ENCODE results near the gene HS6ST2.

Gene HS6ST2

DNA sequence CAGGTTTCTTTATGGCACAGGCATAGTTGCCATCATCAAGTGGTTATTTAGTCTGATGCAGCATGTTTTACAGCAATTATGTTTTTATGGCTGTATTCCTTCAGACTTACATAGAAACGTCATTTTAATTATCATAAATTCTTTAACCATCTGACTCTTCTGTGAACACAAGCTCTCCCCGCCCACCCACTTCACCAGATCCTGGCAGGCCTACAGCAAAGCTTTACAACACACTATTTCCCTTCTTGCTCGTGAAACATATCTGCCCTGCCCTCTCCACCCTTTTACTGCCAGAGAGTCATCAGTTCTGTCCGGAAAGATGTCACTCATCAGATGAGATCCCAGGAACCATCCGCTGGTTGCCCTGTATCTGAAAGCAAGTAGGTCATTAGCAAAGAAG is 120.5 kb downstream of the HS6ST2 start:
- H2AK5ac ChIP-seq (ENCODE audit: low read depth, low read length), result no peak overlapping the region
- no peak overlapping the region for H3K14ac ChIP-seq (ENCODE audit: low read length)
- no peak overlapping the region for H3K4me2 ChIP-seq (ENCODE audit: insufficient read depth, low read length, poor library complexity, severe bottlenecking)
- H3K36me3 ChIP-seq (replicated peaks in 1 of 2; ENCODE audit: control insufficient read depth in 2 of 2, insufficient read depth in 2 of 2, low read length in 2 of 2), result no peaks in the 10 kb centered on the region
- no peak overlapping the region for H3K23ac ChIP-seq (ENCODE audit: low read depth, low read length, poor library complexity)
- no CpG with 5 or more reads among the region's 5 CpGs for WGBS, 2 donors (ENCODE audit: extremely low coverage in 2 of 2, insufficient read length in 2 of 2, insufficient replicate concordance in 1 of 2)
- no peak overlapping the region for H4K8ac ChIP-seq (ENCODE audit: low read depth, low read length)
- H3K18ac ChIP-seq (ENCODE audit: low read length), result no peak overlapping the region
- H3K4ac ChIP-seq (ENCODE audit: low read length), result no peak overlapping the region
- H2BK12ac ChIP-seq (ENCODE audit: low read length), result no peak overlapping the region
- H2BK120ac ChIP-seq (ENCODE audit: low read depth, low read length), result no peak overlapping the region
- no peak overlapping the region for H3K9ac ChIP-seq (ENCODE audit: low read depth, low read length, poor library complexity)
- no peak overlapping the region for H3K27ac ChIP-seq (replicated peaks; ENCODE audit: low read length)
- H2BK5ac ChIP-seq (ENCODE audit: low read length), result no peak overlapping the region
- H3K79me1 ChIP-seq (ENCODE audit: low read depth, low read length), result no peaks in the 10 kb centered on the region
- no peak overlapping the region for H2BK15ac ChIP-seq (ENCODE audit: low read length)
- no peak for DNase-seq (ENCODE audit: low spot score)
- H4K91ac ChIP-seq (ENCODE audit: low read depth, low read length, poor library complexity), result no peak overlapping the region
- H3K4me1 ChIP-seq (ENCODE audit: control insufficient read depth in 2 of 2, insufficient read depth in 1 of 2, low read depth in 1 of 2, low read length in 2 of 2), result peaks cover 3 to 5% of the 10 kb centered on the region in 2 donors
- no peaks in the 10 kb centered on the region for H3K9me3 ChIP-seq (replicated peaks in 1 of 2; ENCODE audit: control insufficient read depth in 2 of 2, insufficient read depth in 1 of 2, low read depth in 1 of 2, low read length in 2 of 2)
- H2AFZ ChIP-seq (ENCODE audit: low read length), result no peak overlapping the region
- no peaks in the 10 kb centered on the region for H3K27me3 ChIP-seq (ENCODE audit: control insufficient read depth in 3 of 3, insufficient read depth in 3 of 3, low read depth in 1 of 3, low read length in 3 of 3)
- H3K4me3 ChIP-seq (ENCODE audit: low read length in 2 of 2), result no peak overlapping the region

DNA sequence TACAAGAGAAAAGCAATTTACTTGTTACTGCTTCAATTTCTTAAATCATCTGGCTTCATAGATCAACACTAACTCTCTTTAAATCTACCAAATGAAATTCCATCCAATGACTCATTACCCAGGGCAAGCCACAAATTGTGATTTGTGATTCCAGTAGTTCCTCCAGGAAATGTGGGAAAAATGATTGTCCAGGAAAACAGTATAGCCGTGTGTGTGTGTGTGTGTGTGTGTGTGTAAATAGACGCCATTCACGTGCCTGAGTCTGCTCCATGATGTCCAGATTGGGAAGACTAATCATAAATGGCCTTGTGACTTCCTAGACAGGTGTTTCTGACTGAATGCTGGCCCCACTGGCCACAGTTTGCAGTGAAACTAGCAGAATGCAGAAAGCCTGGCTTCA is 121.3 kb downstream of the HS6ST2 start:
- no peak overlapping the region for H3K27ac ChIP-seq (replicated peaks; ENCODE audit: low read length)
- no peak overlapping the region for H4K91ac ChIP-seq (ENCODE audit: low read depth, low read length, poor library complexity)
- H3K4me2 ChIP-seq (ENCODE audit: insufficient read depth, low read length, poor library complexity, severe bottlenecking), result no peak overlapping the region
- H3K14ac ChIP-seq (ENCODE audit: low read length), result no peak overlapping the region
- no peaks in the 10 kb centered on the region for H3K79me1 ChIP-seq (ENCODE audit: low read depth, low read length)
- H3K4me3 ChIP-seq (ENCODE audit: low read length in 2 of 2), result no peak overlapping the region
- H3K9ac ChIP-seq (ENCODE audit: low read depth, low read length, poor library complexity), result no peak overlapping the region
- no peak overlapping the region for H2BK120ac ChIP-seq (ENCODE audit: low read depth, low read length)
- peaks cover 3% of the 10 kb centered on the region in 2 donors for H3K4me1 ChIP-seq (ENCODE audit: control insufficient read depth in 2 of 2, insufficient read depth in 1 of 2, low read depth in 1 of 2, low read length in 2 of 2)
- no peak overlapping the region for H3K23ac ChIP-seq (ENCODE audit: low read depth, low read length, poor library complexity)
- H3K18ac ChIP-seq (ENCODE audit: low read length), result no peak overlapping the region
- H4K8ac ChIP-seq (ENCODE audit: low read depth, low read length), result no peak overlapping the region
- no peak overlapping the region for H2BK5ac ChIP-seq (ENCODE audit: low read length)
- no peaks in the 10 kb centered on the region for H3K27me3 ChIP-seq (ENCODE audit: control insufficient read depth in 3 of 3, insufficient read depth in 3 of 3, low read depth in 1 of 3, low read length in 3 of 3)
- DNase-seq (ENCODE audit: low spot score), result no peak
- no peak overlapping the region for H2BK12ac ChIP-seq (ENCODE audit: low read length)
- H2AK5ac ChIP-seq (ENCODE audit: low read depth, low read length), result no peak overlapping the region
- H2AFZ ChIP-seq (ENCODE audit: low read length), result no peak overlapping the region
- no peaks in the 10 kb centered on the region for H3K36me3 ChIP-seq (replicated peaks in 1 of 2; ENCODE audit: control insufficient read depth in 2 of 2, insufficient read depth in 2 of 2, low read length in 2 of 2)
- no CpG with 5 or more reads among the region's 3 CpGs for WGBS, 2 donors (ENCODE audit: extremely low coverage in 2 of 2, insufficient read length in 2 of 2, insufficient replicate concordance in 1 of 2)
- no peaks in the 10 kb centered on the region for H3K9me3 ChIP-seq (replicated peaks in 1 of 2; ENCODE audit: control insufficient read depth in 2 of 2, insufficient read depth in 1 of 2, low read depth in 1 of 2, low read length in 2 of 2)
- no peak overlapping the region for H2BK15ac ChIP-seq (ENCODE audit: low read length)
- no peak overlapping the region for H3K4ac ChIP-seq (ENCODE audit: low read length)

DNA sequence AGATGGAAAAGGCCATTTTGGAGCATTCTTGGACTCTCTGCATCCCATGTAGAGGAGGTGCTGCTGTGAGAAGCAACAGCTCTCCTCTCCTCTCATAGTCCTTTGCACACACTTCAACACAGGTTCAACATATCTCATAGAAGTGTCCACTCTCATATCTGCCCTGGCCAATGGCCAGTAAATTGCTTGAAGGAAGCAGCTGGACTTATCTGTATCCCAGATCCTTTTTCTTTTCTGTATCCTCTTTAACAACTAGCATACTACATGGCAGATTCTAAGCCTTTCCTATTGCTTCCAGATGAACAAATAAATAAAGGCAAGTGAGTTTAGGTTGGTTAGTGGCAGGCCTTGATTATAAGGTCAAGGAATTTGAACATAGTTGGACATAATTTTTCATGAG is 122.0 kb downstream of the HS6ST2 start:
- Histone ChIP-seq H2BK12ac (ENCODE audit: low read length) (no peak overlapping the region), H3K18ac (ENCODE audit: low read length) (no peak overlapping the region), H3K9ac (ENCODE audit: low read depth, low read length, poor library complexity) (no peak overlapping the region), H2AK5ac (ENCODE audit: low read depth, low read length) (no peak overlapping the region), H3K14ac (ENCODE audit: low read length) (no peak overlapping the region), H3K4ac (ENCODE audit: low read length) (no peak overlapping the region), H3K9me3 (replicated peaks in 1 of 2; ENCODE audit: control insufficient read depth in 2 of 2, insufficient read depth in 1 of 2, low read depth in 1 of 2, low read length in 2 of 2) (no peaks in the 10 kb centered on the region), H2BK120ac (ENCODE audit: low read depth, low read length) (no peak overlapping the region), H4K91ac (ENCODE audit: low read depth, low read length, poor library complexity) (no peak overlapping the region), H2AFZ (ENCODE audit: low read length) (no peak overlapping the region), H3K27me3 (ENCODE audit: control insufficient read depth in 3 of 3, insufficient read depth in 3 of 3, low read depth in 1 of 3, low read length in 3 of 3) (peaks cover 0 to 3% (median 0%) of the 10 kb centered on the region in 3 experiments), H3K79me1 (ENCODE audit: low read depth, low read length) (no peaks in the 10 kb centered on the region), H2BK15ac (ENCODE audit: low read length) (no peak overlapping the region), H3K23ac (ENCODE audit: low read depth, low read length, poor library complexity) (no peak overlapping the region), H3K27ac (replicated peaks; ENCODE audit: low read length) (no peak overlapping the region), H3K36me3 (replicated peaks in 1 of 2; ENCODE audit: control insufficient read depth in 2 of 2, insufficient read depth in 2 of 2, low read length in 2 of 2) (no peaks in the 10 kb centered on the region), H3K4me1 (ENCODE audit: control insufficient read depth in 2 of 2, insufficient read depth in 1 of 2, low read depth in 1 of 2, low read length in 2 of 2) (peaks cover 3% of the 10 kb centered on the region in 2 donors), H2BK5ac (ENCODE audit: low read length) (no peak overlapping the region), H4K8ac (ENCODE audit: low read depth, low read length) (no peak overlapping the region), H3K4me2 (ENCODE audit: insufficient read depth, low read length, poor library complexity, severe bottlenecking) (no peak overlapping the region), H3K4me3 (ENCODE audit: low read length in 2 of 2) (no peak overlapping the region)
- DNase-seq (ENCODE audit: low spot score), result no peak

DNA sequence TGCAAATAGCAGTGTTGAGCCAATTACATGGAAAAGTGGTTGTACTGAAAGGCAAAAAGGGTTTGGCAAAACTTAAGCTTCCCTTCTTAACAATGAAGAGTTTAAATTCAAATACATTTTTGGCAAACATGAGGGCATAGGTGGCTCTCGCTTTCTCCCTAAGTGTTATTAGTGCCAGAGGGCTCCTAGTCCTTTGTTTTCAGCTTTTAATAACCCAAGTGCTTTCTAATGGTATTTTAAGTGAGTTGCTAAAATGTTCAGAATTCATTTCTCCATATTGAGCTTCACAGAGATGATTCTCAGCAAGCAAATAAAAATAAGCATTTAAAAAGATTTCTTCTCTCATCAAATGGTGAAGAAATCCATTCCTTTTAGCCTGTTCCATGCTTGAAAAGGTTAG is 123.7 kb downstream of the HS6ST2 start:
- Histone ChIP-seq H2BK15ac (ENCODE audit: low read length) (no peak overlapping the region), H3K4me2 (ENCODE audit: insufficient read depth, low read length, poor library complexity, severe bottlenecking) (no peak overlapping the region), H2BK120ac (ENCODE audit: low read depth, low read length) (no peak overlapping the region), H3K9me3 (replicated peaks in 1 of 2; ENCODE audit: control insufficient read depth in 2 of 2, insufficient read depth in 1 of 2, low read depth in 1 of 2, low read length in 2 of 2) (no peaks in the 10 kb centered on the region), H2AFZ (ENCODE audit: low read length) (no peak overlapping the region), H2BK12ac (ENCODE audit: low read length) (no peak overlapping the region), H4K8ac (ENCODE audit: low read depth, low read length) (no peak overlapping the region), H3K23ac (ENCODE audit: low read depth, low read length, poor library complexity) (no peak overlapping the region), H2BK5ac (ENCODE audit: low read length) (no peak overlapping the region), H3K14ac (ENCODE audit: low read length) (no peak overlapping the region), H3K4me3 (ENCODE audit: low read length in 2 of 2) (no peak overlapping the region), H3K18ac (ENCODE audit: low read length) (no peak overlapping the region), H3K27ac (replicated peaks; ENCODE audit: low read length) (no peak overlapping the region), H4K91ac (ENCODE audit: low read depth, low read length, poor library complexity) (no peak overlapping the region), H3K36me3 (replicated peaks in 1 of 2; ENCODE audit: control insufficient read depth in 2 of 2, insufficient read depth in 2 of 2, low read length in 2 of 2) (no peaks in the 10 kb centered on the region), H3K4ac (ENCODE audit: low read length) (no peak overlapping the region), H3K79me1 (ENCODE audit: low read depth, low read length) (no peaks in the 10 kb centered on the region), H3K27me3 (ENCODE audit: control insufficient read depth in 3 of 3, insufficient read depth in 3 of 3, low read depth in 1 of 3, low read length in 3 of 3) (peaks cover 0 to 3% (median 0%) of the 10 kb centered on the region in 3 experiments), H3K4me1 (ENCODE audit: control insufficient read depth in 2 of 2, insufficient read depth in 1 of 2, low read depth in 1 of 2, low read length in 2 of 2) (peaks cover 3% of the 10 kb centered on the region in 2 donors), H3K9ac (ENCODE audit: low read depth, low read length, poor library complexity) (no peak overlapping the region), H2AK5ac (ENCODE audit: low read depth, low read length) (no peak overlapping the region)
- no CpG with 5 or more reads among the region's 1 CpG for WGBS, 2 donors (ENCODE audit: extremely low coverage in 2 of 2, insufficient read length in 2 of 2, insufficient replicate concordance in 1 of 2)
- no peak for DNase-seq (ENCODE audit: low spot score)

All from neuronal stem cell (in vitro differentiated cells).